NB4 (cell line): ENCODE measurements around the gene NFATC2.

Experiments
- POLR2A ChIP-seq: IDR thresholded peaks from 2 replicates; pipeline ENCODE4 v1.6.1; 2011; ENCODE audit warnings: mild to moderate bottlenecking; ENCODE audit not compliant: insufficient read length; ENCODE audit errors: extremely low read depth
- TF ChIP-seq, protein P1 (sequence below): IDR thresholded peaks from one replicate; pipeline ENCODE4 v1.5.1; 2012; ENCODE audit warnings: low read depth, low read length

DNA sequence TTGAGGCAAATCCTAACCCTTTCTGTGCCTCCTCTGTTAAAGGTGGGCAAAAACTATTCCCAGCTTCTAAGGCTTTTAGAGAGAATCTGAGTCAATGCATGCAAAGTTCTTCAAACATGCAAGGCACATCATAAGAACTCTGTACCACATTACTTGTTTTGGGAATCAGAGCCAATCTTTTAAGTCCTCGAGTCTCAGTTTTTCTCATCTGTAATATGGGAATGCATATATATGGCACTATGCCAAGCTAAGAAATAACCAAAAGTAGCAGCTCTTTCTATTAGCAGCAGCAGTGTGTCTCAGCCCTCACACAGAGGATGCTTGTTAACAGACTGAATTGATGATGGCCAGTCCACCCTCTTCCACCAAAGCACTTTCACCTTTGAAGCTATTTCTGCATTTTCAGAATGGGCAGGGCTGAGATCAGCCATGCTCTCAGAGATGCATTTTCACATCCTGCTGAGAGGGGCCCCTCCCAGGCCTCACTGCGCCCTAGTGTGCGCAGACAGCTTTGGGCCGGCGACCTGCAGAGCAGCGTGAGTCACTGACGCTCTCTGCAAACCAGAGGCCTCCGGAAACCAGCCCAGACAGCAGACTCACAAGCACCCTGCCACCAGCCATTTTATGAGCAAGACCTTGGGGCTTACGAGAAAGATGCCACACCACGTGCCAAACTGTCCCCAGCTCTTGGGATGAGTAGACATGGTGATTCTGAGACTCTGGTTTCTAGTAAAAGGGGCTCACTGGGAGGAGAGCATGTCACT lies 138.0 kb downstream of the NFATC2 start:
- no peak for TF ChIP-seq POLR2A
- TF ChIP-seq, protein P1, sequence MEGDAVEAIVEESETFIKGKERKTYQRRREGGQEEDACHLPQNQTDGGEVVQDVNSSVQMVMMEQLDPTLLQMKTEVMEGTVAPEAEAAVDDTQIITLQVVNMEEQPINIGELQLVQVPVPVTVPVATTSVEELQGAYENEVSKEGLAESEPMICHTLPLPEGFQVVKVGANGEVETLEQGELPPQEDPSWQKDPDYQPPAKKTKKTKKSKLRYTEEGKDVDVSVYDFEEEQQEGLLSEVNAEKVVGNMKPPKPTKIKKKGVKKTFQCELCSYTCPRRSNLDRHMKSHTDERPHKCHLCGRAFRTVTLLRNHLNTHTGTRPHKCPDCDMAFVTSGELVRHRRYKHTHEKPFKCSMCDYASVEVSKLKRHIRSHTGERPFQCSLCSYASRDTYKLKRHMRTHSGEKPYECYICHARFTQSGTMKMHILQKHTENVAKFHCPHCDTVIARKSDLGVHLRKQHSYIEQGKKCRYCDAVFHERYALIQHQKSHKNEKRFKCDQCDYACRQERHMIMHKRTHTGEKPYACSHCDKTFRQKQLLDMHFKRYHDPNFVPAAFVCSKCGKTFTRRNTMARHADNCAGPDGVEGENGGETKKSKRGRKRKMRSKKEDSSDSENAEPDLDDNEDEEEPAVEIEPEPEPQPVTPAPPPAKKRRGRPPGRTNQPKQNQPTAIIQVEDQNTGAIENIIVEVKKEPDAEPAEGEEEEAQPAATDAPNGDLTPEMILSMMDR = no peak
